CD4-positive, alpha-beta T cell treated with Interferon gamma for 1 hour (primary cell): Measurements from ENCODE around the gene ATL1.
"Not testable (repeated sequence)": the region's sequence is repeated elsewhere in the genome, so short reads cannot be mapped to it uniquely, and the experiment has no call there.

ENCODE experiments used
- DNase-seq: peaks from one replicate; pipeline ENCODE4 v3.0.0-alpha.2; 2020

ATL1 gene

GRCh38 chr14:50538034-50538433 lies 21.9 kb upstream of the ATL1 start:
- not testable (repeated sequence) for DNase-seq

- no peak for DNase-seq
Measured at GRCh38 chr14:50539051-50539450, 20.9 kb upstream of the ATL1 start.

DNA sequence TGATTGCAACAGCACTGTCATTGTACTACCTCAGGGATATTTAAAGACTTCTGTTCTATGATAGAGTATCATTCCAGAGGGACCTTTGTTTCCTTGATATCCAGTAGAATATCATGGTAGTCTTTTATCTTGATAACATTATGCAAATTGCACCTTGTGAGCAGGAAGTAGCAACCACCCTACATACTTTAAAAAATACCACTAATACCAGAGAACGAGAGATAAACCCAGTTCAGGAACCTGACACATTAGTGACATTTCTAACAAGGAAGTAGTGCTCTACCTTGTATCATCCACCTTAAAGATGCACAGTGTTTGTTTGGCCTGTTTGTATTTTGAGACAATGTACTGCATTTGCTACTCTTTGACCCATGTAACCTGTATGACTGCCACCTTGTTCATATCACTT lies 18.8 kb upstream of the ATL1 start:
- DNase-seq, result no peak

DNA sequence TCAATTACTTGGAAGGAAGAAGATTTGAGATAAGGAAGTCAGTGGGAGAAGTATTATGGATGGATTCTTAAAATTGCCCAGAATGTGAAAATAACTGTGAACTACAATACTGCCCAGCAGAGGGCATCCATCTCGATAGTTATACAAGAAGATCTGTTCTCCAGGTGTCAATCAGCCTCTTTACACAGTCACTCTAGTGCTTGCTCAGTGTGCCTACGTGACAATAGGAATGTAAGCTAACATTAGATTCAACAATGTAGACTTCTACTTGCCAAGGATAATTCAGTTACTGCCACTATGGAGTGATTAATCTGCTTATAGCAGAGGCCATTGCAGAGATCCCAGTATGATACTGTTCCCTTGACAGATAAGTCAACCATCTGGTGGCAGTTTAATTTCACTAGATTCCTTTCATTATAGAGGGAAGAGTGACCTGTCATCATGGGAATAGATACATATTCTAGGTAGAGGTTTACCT lies 17.0 kb upstream of the ATL1 start:
- no peak for DNase-seq

GRCh38 chr14:50544911-50545310 lies 15.0 kb upstream of the ATL1 start:
- no peak for DNase-seq

GRCh38 chr14:50545618-50546017 lies 14.3 kb upstream of the ATL1 start:
- no peak for DNase-seq

DNA sequence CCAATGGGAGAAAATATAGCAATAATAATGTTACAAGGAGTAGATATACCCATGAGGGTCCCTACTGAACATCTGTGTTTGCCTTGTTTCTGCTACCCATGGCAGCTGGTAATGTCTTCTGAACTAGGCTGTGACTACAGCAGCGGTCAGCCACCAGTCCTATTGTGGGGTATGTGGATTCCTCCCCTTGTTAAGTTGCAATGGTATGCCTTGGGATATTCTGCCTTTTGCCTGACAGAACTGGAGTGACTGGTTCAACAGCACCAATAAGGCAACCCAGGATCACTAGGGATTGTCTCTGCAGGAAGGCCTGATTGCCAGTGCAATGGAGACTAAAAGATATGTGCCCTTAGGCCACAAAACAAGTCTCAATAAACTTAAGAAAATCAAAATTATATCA lies 9.7 kb upstream of the ATL1 start:
- no peak for DNase-seq

GRCh38 chr14:50551877-50552276 lies 8.1 kb upstream of the ATL1 start:
- DNase-seq, result no peak

DNA sequence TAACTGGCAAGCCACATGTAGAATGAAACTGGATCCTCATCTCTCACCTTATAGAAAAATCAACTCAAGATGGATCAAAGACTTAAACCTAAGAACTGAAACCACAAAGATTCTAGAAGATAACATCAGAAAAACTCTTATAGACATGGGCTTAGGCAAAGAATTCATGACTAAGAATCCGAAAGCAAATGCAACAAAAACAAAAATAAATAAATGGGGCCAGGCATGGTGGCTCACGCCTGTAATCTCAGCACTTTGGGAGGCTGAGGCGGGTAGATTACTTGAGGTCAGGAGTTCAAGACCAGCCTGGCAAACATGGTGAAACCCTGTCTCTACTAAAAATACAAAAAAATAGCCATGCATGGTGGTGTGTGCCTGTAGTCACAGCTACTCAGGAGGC lies 7.1 kb upstream of the ATL1 start:
- DNase-seq, result not testable (repeated sequence)

GRCh38 chr14:50560931-50561285 lies 963 bp downstream of the ATL1 start:
- peak; percentile 22 for DNase-seq

- no peak for DNase-seq
Measured at GRCh38 chr14:50562841-50563240, 2.9 kb downstream of the ATL1 start.

GRCh38 chr14:50569714-50570274 lies 9.8 kb downstream of the ATL1 start:
- no peak for DNase-seq

- DNase-seq, result no peak
Measured at GRCh38 chr14:50573862-50574261, 13.9 kb downstream of the ATL1 start.

- no peak for DNase-seq
Measured at GRCh38 chr14:50575769-50576168, 15.8 kb downstream of the ATL1 start.

DNA sequence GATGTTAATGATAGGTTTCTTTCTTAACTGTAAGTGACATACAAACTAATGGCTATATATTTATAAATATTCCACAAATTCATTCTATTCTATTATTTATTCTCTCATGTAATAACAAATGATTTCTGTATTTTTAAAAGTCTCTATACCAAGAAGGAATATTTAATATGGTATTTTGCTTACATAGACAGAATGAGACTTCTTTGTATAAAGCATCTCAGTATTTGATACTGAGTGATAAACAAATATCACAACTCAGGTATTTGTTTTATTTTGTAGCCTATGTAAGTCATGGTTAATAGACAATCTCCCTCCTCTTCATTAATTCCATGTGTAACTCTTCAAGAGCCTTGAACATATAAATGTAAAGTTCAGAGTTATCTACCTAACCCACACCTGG lies 18.0 kb downstream of the ATL1 start:
- DNase-seq, result no peak

GRCh38 chr14:50578433-50578832 lies 18.5 kb downstream of the ATL1 start:
- no peak for DNase-seq

DNA sequence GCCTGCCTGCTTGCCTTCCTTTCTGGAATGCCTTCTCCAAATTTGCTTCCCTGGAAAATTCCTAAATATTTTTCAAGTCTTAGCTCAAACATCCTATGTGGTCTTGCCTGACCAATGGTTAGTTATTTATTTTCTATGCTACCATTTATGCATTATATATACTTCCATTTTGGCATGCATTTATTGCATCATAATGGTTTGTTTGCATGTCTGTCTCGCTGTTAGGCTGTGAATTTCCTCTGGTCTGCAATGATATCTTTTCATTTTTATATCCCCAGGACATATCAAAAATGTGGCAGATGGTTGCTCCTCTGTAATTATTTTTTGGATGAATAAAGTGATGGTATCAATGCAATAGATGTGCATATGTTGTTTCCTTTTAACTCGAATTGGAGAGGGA lies 30.5 kb downstream of the ATL1 start:
- no peak for DNase-seq

- no peak for DNase-seq
Measured at GRCh38 chr14:50594577-50595316, 34.8 kb downstream of the ATL1 start.

- no peak for DNase-seq
Measured at GRCh38 chr14:50598765-50599164, 38.8 kb downstream of the ATL1 start.

- DNase-seq, result no peak
Measured at GRCh38 chr14:50599700-50600444, 39.9 kb downstream of the ATL1 start.

GRCh38 chr14:50600849-50601248 lies 40.9 kb downstream of the ATL1 start:
- no peak for DNase-seq

DNA sequence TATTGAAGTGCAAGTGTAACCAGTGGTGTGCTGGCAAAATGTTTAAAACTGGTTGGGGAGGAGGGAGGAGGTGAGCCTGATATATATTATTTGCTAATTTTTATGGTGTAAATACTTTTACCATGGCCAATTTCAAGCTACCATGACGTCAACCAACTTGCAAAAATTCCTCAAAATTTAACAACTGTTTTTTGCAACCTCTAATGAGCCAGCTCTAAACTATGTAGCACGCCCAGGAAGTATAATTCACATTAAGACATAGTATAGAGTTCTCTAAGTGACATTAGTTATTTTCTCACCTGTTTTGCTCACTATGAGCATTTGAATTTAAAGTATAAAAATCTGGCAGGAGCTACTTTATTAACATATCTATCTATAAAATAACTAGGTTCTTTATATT lies 41.4 kb downstream of the ATL1 start:
- DNase-seq, result no peak

GRCh38 chr14:50602035-50602434 lies 42.1 kb downstream of the ATL1 start:
- DNase-seq, result no peak

DNA sequence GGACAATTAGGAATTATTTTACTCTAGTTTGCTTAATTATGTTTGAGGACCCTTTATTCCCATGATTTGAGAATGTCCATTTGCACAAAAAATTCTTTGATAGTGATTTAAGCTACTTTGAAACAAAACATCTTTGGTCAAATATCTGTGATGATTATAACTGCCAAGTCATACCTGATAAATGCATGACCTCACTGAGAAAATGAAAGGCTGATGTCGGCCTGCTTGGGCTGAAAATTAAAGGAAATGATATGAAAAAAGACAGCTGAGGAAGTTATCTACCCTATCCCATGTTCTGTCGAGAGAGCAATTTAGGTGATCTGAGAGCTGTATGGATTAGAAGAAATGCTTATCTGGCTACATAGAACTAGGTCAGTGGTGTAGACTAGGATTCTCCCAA lies 43.6 kb downstream of the ATL1 start:
- DNase-seq, result no peak
